Endodermal cell (in vitro differentiated cells): ENCODE data around the gene PRKCA. TPM values are rescaled to one million over a fixed set of nuclear protein-coding genes. Genes with fewer than 3 reads are reported as not detected.

Source experiments
- DNase-seq: peaks from one replicate; pipeline ENCODE4 v3.0.0-alpha.2; 2017
- H3K27ac ChIP-seq: 2 replicates; pipeline ENCODE4 v1.5.1; 2013; ENCODE audit warnings: mild to moderate bottlenecking, low read depth, low read length, moderate library complexity
- H3K27me3 ChIP-seq: 2 replicates; pipeline ENCODE4 v1.6.1; 2013; ENCODE audit warnings: mild to moderate bottlenecking, low read length, moderate library complexity; ENCODE audit not compliant: insufficient read depth, control insufficient read depth, poor library complexity, severe bottlenecking
- H3K36me3 ChIP-seq: 2 replicates; pipeline ENCODE4 v1.7.0; 2013; ENCODE audit warnings: mild to moderate bottlenecking, low read length, moderate library complexity; ENCODE audit not compliant: control insufficient read depth, insufficient read depth
- H3K4me1 ChIP-seq: one replicate; pipeline ENCODE4 v1.7.0; 2013; ENCODE audit warnings: low read length; ENCODE audit not compliant: control insufficient read depth, insufficient read depth
- H3K4me3 ChIP-seq: 2 replicates; pipeline ENCODE4 v1.5.1; 2013; ENCODE audit warnings: mild to moderate bottlenecking, low read length, moderate library complexity
- H3K9ac ChIP-seq: 2 replicates; pipeline ENCODE4 v1.6.1; 2013; ENCODE audit warnings: mild to moderate bottlenecking, low read length, moderate library complexity; ENCODE audit not compliant: poor library complexity, severe bottlenecking; ENCODE audit errors: extremely low read depth
- H3K9me3 ChIP-seq: 2 replicates; pipeline ENCODE4 v1.6.1; 2013; ENCODE audit warnings: mild to moderate bottlenecking, low read length, moderate library complexity; ENCODE audit not compliant: control insufficient read depth
- H3K27ac Mint-ChIP-seq: 2 replicates; pipeline ENCODE4 v1.8.0; 2020; ENCODE audit warnings: mixed read lengths
- H3K27me3 Mint-ChIP-seq: 2 replicates; pipeline ENCODE4 v1.8.0; 2021; ENCODE audit warnings: mild to moderate bottlenecking, mixed read lengths; ENCODE audit not compliant: insufficient read depth
- H3K36me3 Mint-ChIP-seq: 2 replicates; pipeline ENCODE4 v1.8.0; 2020; ENCODE audit warnings: low read depth, mixed read lengths
- H3K4me1 Mint-ChIP-seq: 2 replicates; pipeline ENCODE4 v1.8.0; 2020; ENCODE audit warnings: mixed read lengths
- H3K4me3 Mint-ChIP-seq: 2 replicates; pipeline ENCODE4 v1.8.0; 2020; ENCODE audit warnings: mild to moderate bottlenecking, moderate library complexity, mixed read lengths
- H3K9me3 Mint-ChIP-seq: 2 replicates; pipeline ENCODE4 v1.8.0; 2020; ENCODE audit warnings: mild to moderate bottlenecking, mixed read lengths
- CTCF ChIP-seq: fragments of 200-600 bp; sonication (generic); conservative IDR thresholded peaks from 2 replicates; pipeline ENCODE4 v1.5.0; 2021; ENCODE audit warnings: antibody characterized with exemption, mild to moderate bottlenecking
- WGBS, 2 experiments: methylation state at CpG; one replicate each; pipeline versions ENCODE4 v1.1.5 to v1.1.7; 2013; ENCODE audit warnings: missing lambda C conversion rate in 2 of 2, mixed read lengths in 1 of 2; ENCODE audit not compliant: insufficient coverage in 1 of 2, insufficient read length in 1 of 2; 5-methylcytosine and 5-hydroxymethylcytosine counted together
- total RNA-seq, 2 donors: library from RNA; stranded (reverse); fragmentation: NEBNext Ultra II Directional in 1 of 2; extraction: Animal tissue kit (Norgen Biotek cat#: 25700) in 1 of 2; gene quantifications; 2 replicates in 1 of 2; 3 replicates in 1 of 2; pipeline ENCODE4 v1.2.1, GENCODE V29; 2021

PRKCA gene
- total RNA-seq, 2 donors from 2014 or later, result 8.7 to 14.6 TPM

GRCh38 chr17:66307257-66307656 lies 4.8 kb downstream of the PRKCA start:
- no peaks in the 10 kb centered on the region for H3K36me3 Mint-ChIP-seq
- H3K36me3 ChIP-seq, result no peaks in the 10 kb centered on the region
- no peak for TF ChIP-seq CTCF
- DNase-seq, result no peak
- no peak overlapping the region for H3K9ac ChIP-seq
- no peak overlapping the region for H3K27ac Mint-ChIP-seq
- no peaks in the 10 kb centered on the region for H3K27me3 ChIP-seq
- no peaks in the 10 kb centered on the region for H3K9me3 Mint-ChIP-seq
- no peak overlapping the region for H3K4me3 ChIP-seq
- H3K9me3 ChIP-seq, result no peaks in the 10 kb centered on the region
- peaks cover 6% of the 10 kb centered on the region for H3K4me1 ChIP-seq
- peaks cover 1% of the 10 kb centered on the region for H3K27me3 Mint-ChIP-seq
- H3K4me1 Mint-ChIP-seq, result peaks cover 27% of the 10 kb centered on the region
- WGBS, 2 experiments, result 100% methylated on average over 1 of the region's 2 CpGs; no CpG with 5 or more reads in 1 of the 2 experiments
- H3K4me3 Mint-ChIP-seq, result no peak overlapping the region
- H3K27ac ChIP-seq, result no peak overlapping the region

GRCh38 chr17:66308856-66309255 lies 6.4 kb downstream of the PRKCA start:
- Histone ChIP-seq H3K36me3 (no peaks in the 10 kb centered on the region), H3K9me3 (no peaks in the 10 kb centered on the region), H3K27ac (no peak overlapping the region), H3K9ac (no peak overlapping the region), H3K27me3 (no peaks in the 10 kb centered on the region), H3K4me1 (peaks cover 6% of the 10 kb centered on the region), H3K4me3 (no peak overlapping the region)
- Mint-ChIP-seq H3K27me3 (peaks cover 1% of the 10 kb centered on the region), H3K9me3 (no peaks in the 10 kb centered on the region), H3K27ac (no peak overlapping the region), H3K4me3 (no peak overlapping the region), H3K4me1 (peaks cover 24% of the 10 kb centered on the region), H3K36me3 (no peaks in the 10 kb centered on the region)
- DNase-seq, result no peak
- no peak for TF ChIP-seq CTCF
- WGBS, 2 experiments, result 52% methylated on average over 2 of the region's 2 CpGs; no CpG with 5 or more reads in 1 of the 2 experiments

- Mint-ChIP-seq H3K36me3 (no peaks in the 10 kb centered on the region), H3K9me3 (no peaks in the 10 kb centered on the region), H3K4me1 (peaks cover 15% of the 10 kb centered on the region), H3K4me3 (no peak overlapping the region), H3K27ac (no peak overlapping the region), H3K27me3 (no peaks in the 10 kb centered on the region)
- H3K27me3 ChIP-seq, result no peaks in the 10 kb centered on the region
- WGBS, 2 experiments, result 79 to 82% methylated on average over 2 to 4 of the region's 4 CpGs
- no peak overlapping the region for H3K9ac ChIP-seq
- peaks cover 3% of the 10 kb centered on the region for H3K4me1 ChIP-seq
- no peak for TF ChIP-seq CTCF
- H3K27ac ChIP-seq, result no peak overlapping the region
- H3K36me3 ChIP-seq, result no peaks in the 10 kb centered on the region
- no peak for DNase-seq
- H3K4me3 ChIP-seq, result no peak overlapping the region
- no peaks in the 10 kb centered on the region for H3K9me3 ChIP-seq
Observed at GRCh38 chr17:66309793-66310192, 7.4 kb downstream of the PRKCA start.
